H9 (cell line): ENCODE results near the gene YOD1. TPM values are rescaled to one million over a fixed set of nuclear protein-coding genes. Genes with fewer than 3 reads are reported as not detected.

Source experiments
- DNase-seq: peaks from one replicate; pipeline ENCODE4 v3.0.0-alpha.2; 2017
- H2AFZ ChIP-seq: one replicate; pipeline ENCODE4 v1.6.1; 2013; ENCODE audit warnings: mild to moderate bottlenecking, low read length, control low read depth, moderate library complexity
- H2AK5ac ChIP-seq: 2 replicates; pipeline ENCODE4 v1.6.1; 2013; ENCODE audit warnings: low read length, control low read depth, mixed read lengths; ENCODE audit not compliant: insufficient read length
- H2BK120ac ChIP-seq: one replicate; pipeline ENCODE4 v1.6.1; 2013; ENCODE audit warnings: low read depth, mild to moderate bottlenecking, low read length, control low read depth, inconsistent platforms; ENCODE audit not compliant: poor library complexity, severe bottlenecking
- H2BK12ac ChIP-seq: 2 replicates; pipeline ENCODE4 v1.6.1; 2013; ENCODE audit warnings: low read length, control low read depth, mixed read lengths, low read depth; ENCODE audit not compliant: insufficient read length
- H2BK15ac ChIP-seq: 2 replicates; pipeline ENCODE4 v1.6.1; 2013; ENCODE audit warnings: low read depth, low read length, control low read depth
- H2BK20ac ChIP-seq: one replicate; pipeline ENCODE4 v1.6.1; 2013; ENCODE audit warnings: low read depth, mild to moderate bottlenecking, low read length, control low read depth, inconsistent platforms; ENCODE audit not compliant: poor library complexity, severe bottlenecking
- H2BK5ac ChIP-seq: 2 replicates; pipeline ENCODE4 v1.6.1; 2013; ENCODE audit warnings: low read length, control low read depth, mixed read lengths; ENCODE audit not compliant: insufficient read length
- H3K14ac ChIP-seq: 2 replicates; pipeline ENCODE4 v1.6.1; 2013; ENCODE audit warnings: low read length, control low read depth; ENCODE audit not compliant: insufficient read depth
- H3K18ac ChIP-seq: 2 replicates; pipeline ENCODE4 v1.6.1; 2013; ENCODE audit warnings: low read depth, mild to moderate bottlenecking, mixed read lengths, low read length, control low read depth; ENCODE audit not compliant: insufficient read length
- H3K23ac ChIP-seq: 2 replicates; pipeline ENCODE4 v1.6.1; 2013; ENCODE audit warnings: low read length, control low read depth, mixed read lengths, low read depth; ENCODE audit not compliant: insufficient read length
- H3K23me2 ChIP-seq: 2 replicates; pipeline ENCODE4 v1.6.1; 2013; ENCODE audit warnings: low read depth, mild to moderate bottlenecking, mixed read lengths, low read length, control low read depth; ENCODE audit not compliant: insufficient read length, poor library complexity, severe bottlenecking
- H3K27ac ChIP-seq: 2 replicates; pipeline ENCODE4 v1.5.1; 2013; ENCODE audit warnings: low read length, control low read depth, mixed read lengths, low read depth; ENCODE audit not compliant: insufficient read length
- H3K27me3 ChIP-seq: 2 replicates; pipeline ENCODE4 v1.6.1; 2013; ENCODE audit warnings: low read length, control low read depth, inconsistent platforms; ENCODE audit not compliant: insufficient read depth
- H3K4ac ChIP-seq: 2 replicates; pipeline ENCODE4 v1.6.1; 2013; ENCODE audit warnings: low read depth, mild to moderate bottlenecking, control low read depth, inconsistent platforms, low read length, moderate library complexity
- H3K4me1 ChIP-seq: 2 replicates; pipeline ENCODE4 v1.6.1; 2013; ENCODE audit warnings: low read length, control low read depth, inconsistent platforms; ENCODE audit not compliant: insufficient read depth
- H3K4me2 ChIP-seq: 2 replicates; pipeline ENCODE4 v1.6.1; 2013; ENCODE audit warnings: low read length, control low read depth, mixed read lengths; ENCODE audit not compliant: insufficient read length, insufficient read depth
- H3K56ac ChIP-seq: 2 replicates; pipeline ENCODE4 v1.6.1; 2013; ENCODE audit warnings: low read depth, mild to moderate bottlenecking, mixed read lengths, low read length, control low read depth; ENCODE audit not compliant: insufficient read length
- H3K79me1 ChIP-seq: 2 replicates; pipeline ENCODE4 v1.6.1; 2013; ENCODE audit warnings: low read depth, mild to moderate bottlenecking, moderate library complexity, low read length, control low read depth, inconsistent platforms; ENCODE audit not compliant: insufficient read depth, poor library complexity, severe bottlenecking
- H3K79me2 ChIP-seq: 2 replicates; pipeline ENCODE4 v1.6.1; 2013; ENCODE audit warnings: low read length, control low read depth, inconsistent platforms; ENCODE audit not compliant: insufficient read depth
- H3K9ac ChIP-seq: 2 replicates; pipeline ENCODE4 v1.6.1; 2013; ENCODE audit warnings: low read length, control low read depth, mixed read lengths; ENCODE audit not compliant: insufficient read length; ENCODE audit errors: extremely low read depth
- H3K9me3 ChIP-seq: one replicate; pipeline ENCODE4 v1.6.1; 2013; ENCODE audit warnings: low read depth, low read length, inconsistent platforms; ENCODE audit not compliant: control insufficient read depth
- H3T11ph ChIP-seq: one replicate; pipeline ENCODE4 v1.6.1; 2013; ENCODE audit warnings: mild to moderate bottlenecking, low read length, control low read depth, inconsistent platforms
- H4K20me1 ChIP-seq: one replicate; pipeline ENCODE4 v1.6.1; 2013; ENCODE audit not compliant: control insufficient read depth, insufficient read length, insufficient read depth
- H4K5ac ChIP-seq: 2 replicates; pipeline ENCODE4 v1.6.1; 2013; ENCODE audit warnings: low read depth, mild to moderate bottlenecking, mixed read lengths, low read length, control low read depth; ENCODE audit not compliant: insufficient read length
- H4K8ac ChIP-seq: replicated peaks from 2 replicates; pipeline ENCODE4 v1.6.1; 2013; ENCODE audit warnings: low read length, control low read depth, mixed read lengths, low read depth; ENCODE audit not compliant: insufficient read length
- H4K91ac ChIP-seq: 2 replicates; pipeline ENCODE4 v1.6.1; 2013; ENCODE audit warnings: low read depth, mild to moderate bottlenecking, moderate library complexity, mixed read lengths, low read length, control low read depth; ENCODE audit not compliant: insufficient read length
- H3K27ac Mint-ChIP-seq, 3 experiments: 2 replicates in 2 of 3; 3 replicates in 1 of 3; pipeline ENCODE4 v1.8.0; 2020 to 2021; ENCODE audit warnings: mixed read lengths in 3 of 3, mild to moderate bottlenecking in 1 of 3, moderate library complexity in 1 of 3
- H3K27me3 Mint-ChIP-seq: 2 replicates; pipeline ENCODE4 v1.8.0; 2021; ENCODE audit warnings: low read depth, mild to moderate bottlenecking, moderate library complexity, mixed read lengths
- H3K36me3 Mint-ChIP-seq, 3 experiments: 2 replicates in 2 of 3; 3 replicates in 1 of 3; pipeline ENCODE4 v1.8.0; 2020 to 2021; ENCODE audit warnings: low read depth in 3 of 3, mixed read lengths in 3 of 3; ENCODE audit not compliant: insufficient read depth in 1 of 3
- H3K4me1 Mint-ChIP-seq, 2 experiments: 2 replicates each; pipeline ENCODE4 v1.8.0; 2020; ENCODE audit warnings: mixed read lengths in 2 of 2
- H3K4me3 Mint-ChIP-seq, 2 experiments: 2 replicates in 1 of 2; 3 replicates in 1 of 2; pipeline ENCODE4 v1.8.0; 2020 to 2021; ENCODE audit warnings: mild to moderate bottlenecking in 2 of 2, mixed read lengths in 2 of 2, moderate library complexity in 1 of 2
- H3K9me3 Mint-ChIP-seq, 2 experiments: 2 replicates in 1 of 2; 3 replicates in 1 of 2; pipeline ENCODE4 v1.8.0; 2020; ENCODE audit warnings: mild to moderate bottlenecking in 2 of 2, mixed read lengths in 2 of 2, moderate library complexity in 1 of 2
- CTCF ChIP-seq: fragments of 200-600 bp; sonication (generic); conservative IDR thresholded peaks from 3 replicates; pipeline ENCODE4 v1.8.0; 2021; ENCODE audit warnings: antibody characterized with exemption, mild to moderate bottlenecking
- WGBS: extraction: QIAGEN DNeasy Blood & Tissue Kit; methylation state at CpG from one replicate; pipeline ENCODE4 v1.1.7; 2013; ENCODE audit warnings: missing lambda C conversion rate, low lambda C conversion rate, mixed read lengths; ENCODE audit not compliant: insufficient read length; ENCODE audit errors: extremely low coverage; 5-methylcytosine and 5-hydroxymethylcytosine counted together
- total RNA-seq: library from RNA; stranded (reverse); gene quantifications from 2 replicates; pipeline ENCODE4 v1.2.1, GENCODE V29; 2021

YOD1 gene
- total RNA-seq, 1 experiment from 2014 or later: 8.6 TPM

GRCh38 chr1:207017615-207018559 is 33.1 kb downstream of the YOD1 start:
- no peak overlapping the region for H2BK12ac ChIP-seq
- no peak overlapping the region for H4K8ac ChIP-seq
- H3K79me2 ChIP-seq: no peaks in the 10 kb centered on the region
- no peaks in the 10 kb centered on the region for H3K9me3 ChIP-seq
- H3K4ac ChIP-seq: no peak overlapping the region
- no peak overlapping the region for H3K27ac ChIP-seq
- no peak overlapping the region for H3K9ac ChIP-seq
- no peak for DNase-seq
- Mint-ChIP-seq H3K4me1 (no peaks in the 10 kb centered on the region), H3K36me3 (peaks cover 0 to 2% (median 0%) of the 10 kb centered on the region in 3 experiments; a peak in 1 of 7 replicates), H3K4me3 (no peak overlapping the region), H3K27ac (no peak overlapping the region), H3K9me3 (no peaks in the 10 kb centered on the region), H3K27me3 (peaks cover 30% of the 10 kb centered on the region)
- H2AK5ac ChIP-seq: no peak overlapping the region
- H2AFZ ChIP-seq: no peak overlapping the region
- no peaks in the 10 kb centered on the region for H3K27me3 ChIP-seq
- H2BK5ac ChIP-seq: no peak overlapping the region
- no peaks in the 10 kb centered on the region for H4K20me1 ChIP-seq
- H3T11ph ChIP-seq: no peak overlapping the region
- no peaks in the 10 kb centered on the region for H3K4me1 ChIP-seq
- no peaks in the 10 kb centered on the region for H3K79me1 ChIP-seq
- H3K23ac ChIP-seq: no peak overlapping the region
- H2BK15ac ChIP-seq: no peak overlapping the region
- no peak overlapping the region for H2BK120ac ChIP-seq
- H4K5ac ChIP-seq: no peak overlapping the region
- H3K18ac ChIP-seq: no peak overlapping the region
- no peak for TF ChIP-seq CTCF
- no peak overlapping the region for H3K56ac ChIP-seq
- no peak overlapping the region for H4K91ac ChIP-seq
- H3K4me2 ChIP-seq: no peak overlapping the region
- no peaks in the 10 kb centered on the region for H3K23me2 ChIP-seq
- no CpG with 5 or more reads among the region's 7 CpGs for WGBS
- H3K14ac ChIP-seq: no peak overlapping the region
- no peak overlapping the region for H2BK20ac ChIP-seq
